K562 (cell line): ENCODE measurements around the gene CLHC1. TPM values are rescaled to one million over a fixed set of nuclear protein-coding genes. Genes with fewer than 3 reads are reported as not detected.
A peak's percentile ranks its signal among the peaks of the same experiment; 100 is the strongest.

Source experiments
- ELF1 ChIP-seq: fragments of 200-800 bp; sonication (Bioruptor generic); IDR thresholded peaks from 2 replicates; pipeline ENCODE4 v1.6.1; 2016; ENCODE audit warnings: missing genetic modification characterization, missing compliant biosample characterization
- HDAC8 ChIP-seq: fragments of 450-650 bp; IDR thresholded peaks from 2 replicates; pipeline ENCODE4 v1.6.1; 2016; ENCODE audit warnings: mild to moderate bottlenecking, missing genetic modification characterization, moderate library complexity, missing compliant biosample characterization
- L3MBTL2 ChIP-seq: fragments of 450-650 bp; IDR thresholded peaks from 2 replicates; pipeline ENCODE4 v1.6.1; 2016; ENCODE audit warnings: mild to moderate bottlenecking, moderate library complexity
- NBN ChIP-seq: fragments of 450-650 bp; IDR thresholded peaks from 2 replicates; pipeline ENCODE4 v1.6.1; 2016; ENCODE audit warnings: low read depth, mild to moderate bottlenecking
- RFX7 ChIP-seq: fragments of 250-450 bp; sonication (Bioruptor Pico); IDR thresholded peaks from 2 replicates; pipeline ENCODE4 v1.5.1; 2021; ENCODE audit warnings: mild to moderate bottlenecking
- SETDB1 ChIP-seq: IDR thresholded peaks from one replicate; pipeline ENCODE4 v1.6.1; 2012; ENCODE audit warnings: low read length, control low read depth, inconsistent platforms
- STAT5B ChIP-seq: fragments of 250-450 bp; sonication (Bioruptor Pico); IDR thresholded peaks from 2 replicates; pipeline ENCODE4 v1.8.0; 2021; ENCODE audit warnings: mild to moderate bottlenecking, inconsistent platforms
- TRIM24 ChIP-seq, 2 experiments: fragments of 450-650 bp; IDR thresholded peaks; 2 replicates each; pipeline ENCODE4 v1.6.1; 2016
- ZNF121 ChIP-seq: sonication (generic); formaldehyde crosslinking; conservative IDR thresholded peaks from 2 replicates; pipeline ENCODE4 v1.8.0; 2022; ENCODE audit warnings: missing genetic modification reagents
- ZNF551 ChIP-seq: fragments of 250-450 bp; sonication (Bioruptor Pico); IDR thresholded peaks from 2 replicates; pipeline ENCODE4 v1.5.0; 2021; ENCODE audit warnings: mild to moderate bottlenecking, moderate library complexity
- polyA plus RNA-seq, 8 experiments: library from polyadenylated mRNA; depleted of rRNA in 4 of 8; stranded (reverse) in 5 of 8; unstranded in 3 of 8; fragments of >200 nt; fragmentation: Nextera tagmentation in 2 of 8; fragmentation: Illumina TruSeq in 1 of 8; extraction: Ambion mirVana in 2 of 8; extraction: Trizol in 1 of 8; gene quantifications; 2 replicates each; pipeline versions ENCODE4 v1.2.1 to v1.2.3, GENCODE V29; 2011 to 2014; ENCODE audit warnings: inconsistent platforms in 1 of 8, missing spikeins in 1 of 8
- total RNA-seq, 7 experiments: library from RNA; depleted of rRNA in 6 of 7; stranded (reverse); fragments of >200 nt in 6 of 7; fragmentation: Illumina TruSeq in 2 of 7; extraction: Trizol in 2 of 7; gene quantifications; 2 replicates each; pipeline versions ENCODE4 v1.2.1 to v1.2.3, GENCODE V29; 2011 to 2021; ENCODE audit warnings: low replicate concordance in 1 of 7
- TF ChIP-seq, protein P1 (sequence below): fragments of 200-600 bp; sonication (generic); IDR thresholded peaks from one replicate; pipeline ENCODE4 v1.6.1; 2012; ENCODE audit warnings: mild to moderate bottlenecking, low read depth, low read length, inconsistent platforms
- TF ChIP-seq, protein P2 (sequence below): fragments of 250-450 bp; sonication (Bioruptor Pico); IDR thresholded peaks from 2 replicates; pipeline ENCODE4 v1.4.0; 2020; ENCODE audit warnings: mild to moderate bottlenecking, moderate library complexity

The CLHC1 gene
- total and polyA plus RNA-seq, 9 of the 15 experiments (the other 6 are each of a cell fraction or from before 2014, with no cell fraction given) = 3.7 to 14.3 (median 8.6) TPM

DNA sequence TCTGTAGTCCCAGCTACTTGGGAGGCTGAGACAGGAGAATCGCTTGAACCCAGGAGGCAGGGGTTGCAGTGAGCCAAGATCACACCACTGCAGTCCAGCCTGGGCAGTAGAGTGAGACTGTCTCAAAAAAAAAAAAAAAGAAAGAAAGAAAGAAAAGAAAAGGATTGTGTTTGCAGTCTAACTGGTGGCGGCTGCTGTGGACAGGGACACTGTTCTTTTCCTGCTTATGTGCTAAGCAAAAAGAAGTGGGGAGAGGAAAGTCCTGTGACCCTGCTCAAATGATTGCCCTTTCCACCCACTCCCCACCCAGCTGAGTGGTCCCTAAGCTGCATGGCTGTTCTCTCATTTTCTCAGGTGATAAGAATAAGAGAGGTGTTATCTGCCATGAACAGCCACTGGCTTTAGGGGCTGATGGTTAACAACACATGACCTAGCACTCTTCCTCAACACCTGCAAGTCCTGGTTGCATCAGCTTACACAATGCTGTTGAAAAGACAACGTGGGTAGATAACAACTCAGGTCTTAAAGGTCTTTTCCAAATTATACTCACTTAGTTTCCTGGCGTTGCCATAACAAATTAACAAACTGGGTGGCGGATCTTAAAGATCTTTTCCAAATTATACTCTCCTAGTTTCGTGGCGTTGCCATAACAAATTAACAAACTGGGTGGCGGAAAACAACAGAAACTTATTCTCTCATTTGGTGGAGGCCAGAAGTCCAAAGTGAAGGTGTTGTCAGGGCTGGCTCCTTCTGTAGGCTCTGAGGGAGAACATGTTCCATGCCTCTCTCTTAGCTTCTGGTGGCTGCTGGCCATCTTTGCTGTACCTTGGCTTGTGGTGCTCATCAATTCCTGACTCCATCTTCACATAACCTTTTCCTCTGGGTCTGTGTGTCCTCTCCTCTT, 91.5 kb downstream of the CLHC1 start (continued):
- TF ChIP-seq L3MBTL2 (peak; percentile 81), SETDB1 (no peak), NBN (peak; percentile 99), ZNF551 (CRISPR knock-in tag) (no peak), ELF1 (tag) (0 out of 2 replicates have a peak, but pooled peaks have one; percentile 22), HDAC8 (tag) (no peak; the same call in none of the 2 replicates), STAT5B (CRISPR knock-in tag) (no peak), TRIM24 (IDR thresholded peaks at IDR 0.05) (peak; percentile 100), RFX7 (no peak), ZNF121 (CRISPR knock-in tag) (peak; percentile 35; the same call in 1 of the 2 replicates)
- TF ChIP-seq, protein P1, sequence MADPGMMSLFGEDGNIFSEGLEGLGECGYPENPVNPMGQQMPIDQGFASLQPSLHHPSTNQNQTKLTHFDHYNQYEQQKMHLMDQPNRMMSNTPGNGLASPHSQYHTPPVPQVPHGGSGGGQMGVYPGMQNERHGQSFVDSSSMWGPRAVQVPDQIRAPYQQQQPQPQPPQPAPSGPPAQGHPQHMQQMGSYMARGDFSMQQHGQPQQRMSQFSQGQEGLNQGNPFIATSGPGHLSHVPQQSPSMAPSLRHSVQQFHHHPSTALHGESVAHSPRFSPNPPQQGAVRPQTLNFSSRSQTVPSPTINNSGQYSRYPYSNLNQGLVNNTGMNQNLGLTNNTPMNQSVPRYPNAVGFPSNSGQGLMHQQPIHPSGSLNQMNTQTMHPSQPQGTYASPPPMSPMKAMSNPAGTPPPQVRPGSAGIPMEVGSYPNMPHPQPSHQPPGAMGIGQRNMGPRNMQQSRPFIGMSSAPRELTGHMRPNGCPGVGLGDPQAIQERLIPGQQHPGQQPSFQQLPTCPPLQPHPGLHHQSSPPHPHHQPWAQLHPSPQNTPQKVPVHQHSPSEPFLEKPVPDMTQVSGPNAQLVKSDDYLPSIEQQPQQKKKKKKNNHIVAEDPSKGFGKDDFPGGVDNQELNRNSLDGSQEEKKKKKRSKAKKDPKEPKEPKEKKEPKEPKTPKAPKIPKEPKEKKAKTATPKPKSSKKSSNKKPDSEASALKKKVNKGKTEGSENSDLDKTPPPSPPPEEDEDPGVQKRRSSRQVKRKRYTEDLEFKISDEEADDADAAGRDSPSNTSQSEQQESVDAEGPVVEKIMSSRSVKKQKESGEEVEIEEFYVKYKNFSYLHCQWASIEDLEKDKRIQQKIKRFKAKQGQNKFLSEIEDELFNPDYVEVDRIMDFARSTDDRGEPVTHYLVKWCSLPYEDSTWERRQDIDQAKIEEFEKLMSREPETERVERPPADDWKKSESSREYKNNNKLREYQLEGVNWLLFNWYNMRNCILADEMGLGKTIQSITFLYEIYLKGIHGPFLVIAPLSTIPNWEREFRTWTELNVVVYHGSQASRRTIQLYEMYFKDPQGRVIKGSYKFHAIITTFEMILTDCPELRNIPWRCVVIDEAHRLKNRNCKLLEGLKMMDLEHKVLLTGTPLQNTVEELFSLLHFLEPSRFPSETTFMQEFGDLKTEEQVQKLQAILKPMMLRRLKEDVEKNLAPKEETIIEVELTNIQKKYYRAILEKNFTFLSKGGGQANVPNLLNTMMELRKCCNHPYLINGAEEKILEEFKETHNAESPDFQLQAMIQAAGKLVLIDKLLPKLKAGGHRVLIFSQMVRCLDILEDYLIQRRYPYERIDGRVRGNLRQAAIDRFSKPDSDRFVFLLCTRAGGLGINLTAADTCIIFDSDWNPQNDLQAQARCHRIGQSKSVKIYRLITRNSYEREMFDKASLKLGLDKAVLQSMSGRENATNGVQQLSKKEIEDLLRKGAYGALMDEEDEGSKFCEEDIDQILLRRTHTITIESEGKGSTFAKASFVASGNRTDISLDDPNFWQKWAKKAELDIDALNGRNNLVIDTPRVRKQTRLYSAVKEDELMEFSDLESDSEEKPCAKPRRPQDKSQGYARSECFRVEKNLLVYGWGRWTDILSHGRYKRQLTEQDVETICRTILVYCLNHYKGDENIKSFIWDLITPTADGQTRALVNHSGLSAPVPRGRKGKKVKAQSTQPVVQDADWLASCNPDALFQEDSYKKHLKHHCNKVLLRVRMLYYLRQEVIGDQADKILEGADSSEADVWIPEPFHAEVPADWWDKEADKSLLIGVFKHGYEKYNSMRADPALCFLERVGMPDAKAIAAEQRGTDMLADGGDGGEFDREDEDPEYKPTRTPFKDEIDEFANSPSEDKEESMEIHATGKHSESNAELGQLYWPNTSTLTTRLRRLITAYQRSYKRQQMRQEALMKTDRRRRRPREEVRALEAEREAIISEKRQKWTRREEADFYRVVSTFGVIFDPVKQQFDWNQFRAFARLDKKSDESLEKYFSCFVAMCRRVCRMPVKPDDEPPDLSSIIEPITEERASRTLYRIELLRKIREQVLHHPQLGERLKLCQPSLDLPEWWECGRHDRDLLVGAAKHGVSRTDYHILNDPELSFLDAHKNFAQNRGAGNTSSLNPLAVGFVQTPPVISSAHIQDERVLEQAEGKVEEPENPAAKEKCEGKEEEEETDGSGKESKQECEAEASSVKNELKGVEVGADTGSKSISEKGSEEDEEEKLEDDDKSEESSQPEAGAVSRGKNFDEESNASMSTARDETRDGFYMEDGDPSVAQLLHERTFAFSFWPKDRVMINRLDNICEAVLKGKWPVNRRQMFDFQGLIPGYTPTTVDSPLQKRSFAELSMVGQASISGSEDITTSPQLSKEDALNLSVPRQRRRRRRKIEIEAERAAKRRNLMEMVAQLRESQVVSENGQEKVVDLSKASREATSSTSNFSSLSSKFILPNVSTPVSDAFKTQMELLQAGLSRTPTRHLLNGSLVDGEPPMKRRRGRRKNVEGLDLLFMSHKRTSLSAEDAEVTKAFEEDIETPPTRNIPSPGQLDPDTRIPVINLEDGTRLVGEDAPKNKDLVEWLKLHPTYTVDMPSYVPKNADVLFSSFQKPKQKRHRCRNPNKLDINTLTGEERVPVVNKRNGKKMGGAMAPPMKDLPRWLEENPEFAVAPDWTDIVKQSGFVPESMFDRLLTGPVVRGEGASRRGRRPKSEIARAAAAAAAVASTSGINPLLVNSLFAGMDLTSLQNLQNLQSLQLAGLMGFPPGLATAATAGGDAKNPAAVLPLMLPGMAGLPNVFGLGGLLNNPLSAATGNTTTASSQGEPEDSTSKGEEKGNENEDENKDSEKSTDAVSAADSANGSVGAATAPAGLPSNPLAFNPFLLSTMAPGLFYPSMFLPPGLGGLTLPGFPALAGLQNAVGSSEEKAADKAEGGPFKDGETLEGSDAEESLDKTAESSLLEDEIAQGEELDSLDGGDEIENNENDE = no peak
- TF ChIP-seq, protein P2, sequence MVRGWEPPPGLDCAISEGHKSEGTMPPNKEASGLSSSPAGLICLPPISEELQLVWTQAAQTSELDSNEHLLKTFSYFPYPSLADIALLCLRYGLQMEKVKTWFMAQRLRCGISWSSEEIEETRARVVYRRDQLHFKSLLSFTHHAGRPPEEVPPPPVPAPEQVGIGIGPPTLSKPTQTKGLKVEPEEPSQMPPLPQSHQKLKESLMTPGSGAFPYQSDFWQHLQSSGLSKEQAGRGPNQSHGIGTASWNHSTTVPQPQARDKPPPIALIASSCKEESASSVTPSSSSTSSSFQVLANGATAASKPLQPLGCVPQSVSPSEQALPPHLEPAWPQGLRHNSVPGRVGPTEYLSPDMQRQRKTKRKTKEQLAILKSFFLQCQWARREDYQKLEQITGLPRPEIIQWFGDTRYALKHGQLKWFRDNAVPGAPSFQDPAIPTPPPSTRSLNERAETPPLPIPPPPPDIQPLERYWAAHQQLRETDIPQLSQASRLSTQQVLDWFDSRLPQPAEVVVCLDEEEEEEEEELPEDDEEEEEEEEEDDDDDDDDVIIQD (CRISPR knock-in tag) = peak; percentile 21; the same call in 1 of the 2 replicates
